Stomach (tissue), 9 donors: ENCODE results near the gene TMEM167B. TPM values are rescaled to one million over a fixed set of nuclear protein-coding genes. Genes with fewer than 3 reads are reported as not detected.
A peak's percentile ranks its signal among the peaks of the same experiment; 100 is the strongest.

Experiments
- DNase-seq, 2 donors: peaks; one replicate each; pipeline versions ENCODE4 v3.0.0 to v3.0.0-alpha.2; 2013 to 2019
- H3K27ac ChIP-seq, 5 donors: fragments of 200-600 bp in 4 of 5; sonication (generic) in 4 of 5; one replicate each; pipeline ENCODE4 v1.5.1; 2013 to 2019; ENCODE audit warnings: mild to moderate bottlenecking in 1 of 5, moderate library complexity in 1 of 5
- H3K27me3 ChIP-seq, 3 donors: fragments of 200-600 bp; sonication (generic); one replicate each; pipeline ENCODE4 v1.5.1; 2017 to 2019; ENCODE audit warnings: mixed run types in 1 of 3
- H3K36me3 ChIP-seq, 4 donors: fragments of 200-600 bp; sonication (generic); 1 replicate in 3 of 4; 2 replicates in 1 of 4; pipeline ENCODE4 v1.5.1; 2016 to 2019
- H3K4me1 ChIP-seq, 4 donors: fragments of 200-600 bp; sonication (generic); one replicate each; pipeline ENCODE4 v1.5.1; 2016 to 2019
- H3K4me3 ChIP-seq, 4 donors: fragments of 200-600 bp; sonication (generic) in 3 of 4; one replicate each; pipeline ENCODE4 v1.5.1; 2016 to 2019; ENCODE audit warnings: mild to moderate bottlenecking in 1 of 4
- H3K9me3 ChIP-seq, 4 donors: fragments of 200-600 bp; sonication (generic); one replicate each; pipeline ENCODE4 v1.5.1; 2016 to 2019
- EP300 ChIP-seq: sonication (generic); formaldehyde crosslinking; IDR thresholded peaks from one replicate; pipeline ENCODE4 v1.6.1; 2017; ENCODE audit warnings: antibody characterized with exemption
- POLR2A ChIP-seq, 4 donors: fragments of 450-650 bp; IDR thresholded peaks; one replicate each; pipeline ENCODE4 v1.6.1; 2016; ENCODE audit warnings: antibody characterized with exemption in 4 of 4, control low read depth in 2 of 4, mild to moderate bottlenecking in 1 of 4, moderate library complexity in 1 of 4
- POLR2AphosphoS5 ChIP-seq, 3 donors: sonication (generic); formaldehyde crosslinking; IDR thresholded peaks; one replicate each; pipeline ENCODE4 v1.6.1; 2016; ENCODE audit warnings: antibody characterized with exemption in 3 of 3
- WGBS, 5 donors: extraction: QIAGEN DNeasy Blood & Tissue Kit in 3 of 5; methylation state at CpG; one replicate each; pipeline versions ENCODE4 v1.1.5 to v1.1.7; 2013 to 2018; 5-methylcytosine and 5-hydroxymethylcytosine counted together
- intact Hi-C: fragments of 100-400 bp; cut with DNase I; formaldehyde crosslinking; loops from one replicate; pipeline ENCODE4 v1.15.1; 2023; ENCODE audit warnings: low total_unique reads
- polyA plus RNA-seq, 3 donors: library from polyadenylated mRNA; stranded (reverse); fragments of 200-250 nt; gene quantifications; one replicate each; pipeline ENCODE4 v1.2.3, GENCODE V29; 2013
- total RNA-seq, 5 donors: library from RNA; depleted of rRNA; stranded (reverse); fragments of >200 nt; gene quantifications; one replicate each; pipeline versions ENCODE4 v1.1.0 to v1.2.3, GENCODE V29; 2014 to 2016
- TF ChIP-seq, protein P1 (sequence below), 7 experiments: fragments of 450-650 bp in 4 of 7; fragments of 200-600 bp in 3 of 7; sonication (generic) in 3 of 7; IDR thresholded peaks; one replicate each; pipeline ENCODE4 v1.5.1; 2016 to 2019; ENCODE audit warnings: antibody characterized with exemption in 7 of 7, control low read depth in 2 of 7, mild to moderate bottlenecking in 1 of 7
- donor health status: healthy with polysubstance abuse.
- donor health status: Bipolar disorder and iron deficiency.
- donor health status: healthy.

The TMEM167B gene
- total and polyA plus RNA-seq, 8 donors = 2.9 to 70.1 (median 26.9) TPM; not detected in 1

DNA sequence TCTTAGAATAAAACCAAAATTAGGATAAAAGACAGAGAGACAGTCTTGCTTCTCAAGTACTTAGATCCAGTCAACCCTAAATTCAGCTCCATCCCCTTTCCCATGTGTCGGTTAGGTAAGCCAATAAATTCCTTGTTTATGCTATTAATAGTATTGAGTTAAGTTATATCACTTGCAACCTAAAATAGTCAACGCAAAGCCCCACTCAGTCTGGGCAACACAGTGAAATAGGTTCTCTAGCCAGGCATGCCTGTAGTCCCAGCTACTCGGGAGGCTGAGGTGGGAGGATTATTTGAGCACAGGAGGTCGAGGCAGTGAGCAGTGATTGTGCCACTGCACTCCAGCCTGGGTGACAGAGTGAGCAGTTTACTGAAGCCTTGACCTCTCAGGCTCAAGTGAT is 29.4 kb upstream of the TMEM167B start:
- Histone ChIP-seq H3K9me3 (no peaks in the 10 kb centered on the region), H3K4me3 (no peak overlapping the region), H3K27me3 (no peaks in the 10 kb centered on the region), H3K4me1 (peaks cover 0 to 8% (median 0%) of the 10 kb centered on the region in 4 donors), H3K36me3 (peaks cover 6 to 43% (median 40%) of the 10 kb centered on the region in 4 donors), H3K27ac (peak overlapping the region in 2 of 5 donors; percentile 0 to 12)
- TF ChIP-seq POLR2A (IDR thresholded peaks at IDR 0.05) (no peak), POLR2AphosphoS5 (IDR thresholded peaks at IDR 0.05) (no peak), EP300 (no peak)
- TF ChIP-seq, protein P1, sequence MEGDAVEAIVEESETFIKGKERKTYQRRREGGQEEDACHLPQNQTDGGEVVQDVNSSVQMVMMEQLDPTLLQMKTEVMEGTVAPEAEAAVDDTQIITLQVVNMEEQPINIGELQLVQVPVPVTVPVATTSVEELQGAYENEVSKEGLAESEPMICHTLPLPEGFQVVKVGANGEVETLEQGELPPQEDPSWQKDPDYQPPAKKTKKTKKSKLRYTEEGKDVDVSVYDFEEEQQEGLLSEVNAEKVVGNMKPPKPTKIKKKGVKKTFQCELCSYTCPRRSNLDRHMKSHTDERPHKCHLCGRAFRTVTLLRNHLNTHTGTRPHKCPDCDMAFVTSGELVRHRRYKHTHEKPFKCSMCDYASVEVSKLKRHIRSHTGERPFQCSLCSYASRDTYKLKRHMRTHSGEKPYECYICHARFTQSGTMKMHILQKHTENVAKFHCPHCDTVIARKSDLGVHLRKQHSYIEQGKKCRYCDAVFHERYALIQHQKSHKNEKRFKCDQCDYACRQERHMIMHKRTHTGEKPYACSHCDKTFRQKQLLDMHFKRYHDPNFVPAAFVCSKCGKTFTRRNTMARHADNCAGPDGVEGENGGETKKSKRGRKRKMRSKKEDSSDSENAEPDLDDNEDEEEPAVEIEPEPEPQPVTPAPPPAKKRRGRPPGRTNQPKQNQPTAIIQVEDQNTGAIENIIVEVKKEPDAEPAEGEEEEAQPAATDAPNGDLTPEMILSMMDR (IDR thresholded peaks at IDR 0.05) = no peak
- intact Hi-C loops = no loop called here
- WGBS, 5 donors = 77 to 87% (median 82%) methylated on average over 4 of the region's 4 CpGs
- DNase-seq = no peak

DNA sequence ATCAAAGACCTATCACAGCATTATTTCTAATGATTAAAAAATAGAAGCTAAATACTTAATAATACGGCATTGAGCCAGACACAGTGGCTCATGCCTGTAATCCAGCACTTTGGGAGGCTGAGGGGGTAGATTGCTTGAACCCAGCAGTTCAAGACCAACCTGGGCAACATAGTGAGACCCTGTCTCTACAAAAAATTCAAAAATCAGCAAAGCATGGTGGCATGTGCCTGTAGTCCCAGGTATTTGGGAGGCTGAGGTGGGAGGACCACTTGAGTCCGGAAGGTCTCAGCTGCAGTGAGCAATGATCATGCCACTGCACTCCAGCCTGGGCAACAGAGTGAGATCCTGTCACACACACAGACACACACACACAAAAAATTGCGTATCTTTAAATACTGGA is 25.4 kb upstream of the TMEM167B start:
- whole genome bisulfite sequencing, 5 donors = 79 to 100% (median 98%) methylated on average over 3 of the region's 3 CpGs
- Histone ChIP-seq H3K9me3 (no peaks in the 10 kb centered on the region), H3K27me3 (no peaks in the 10 kb centered on the region), H3K4me1 (peaks cover 0 to 9% (median 4%) of the 10 kb centered on the region in 4 donors), H3K36me3 (peaks cover 18 to 80% (median 76%) of the 10 kb centered on the region in 4 donors), H3K4me3 (no peak overlapping the region), H3K27ac (no peak overlapping the region)
- intact Hi-C loops = no loop called here
- TF ChIP-seq POLR2A (IDR thresholded peaks at IDR 0.05) = no peak
- TF ChIP-seq, protein P1 (IDR thresholded peaks at IDR 0.05) = no peak
- no peak for TF ChIP-seq EP300
- TF ChIP-seq POLR2AphosphoS5 (IDR thresholded peaks at IDR 0.05) = no peak
- no peak for DNase-seq

DNA sequence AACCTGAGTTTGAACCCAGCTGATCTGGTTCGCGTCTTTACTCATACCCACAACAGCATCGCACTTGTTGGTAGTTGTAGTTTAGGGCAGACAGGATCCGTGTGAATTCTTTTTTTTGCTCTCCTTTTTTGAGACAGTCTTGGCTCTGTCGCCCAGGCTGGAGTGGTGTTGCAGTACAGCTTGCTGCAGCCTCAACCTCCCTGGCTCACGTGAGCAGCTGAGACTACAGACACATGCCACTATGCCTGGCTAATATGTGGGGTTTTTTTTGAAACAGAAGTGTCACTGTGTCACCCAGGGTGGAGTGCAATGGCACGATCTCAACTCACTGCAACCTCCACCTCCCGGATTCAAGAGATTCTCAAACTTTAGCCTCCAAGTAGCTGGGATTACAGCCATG is 22.7 kb upstream of the TMEM167B start:
- Histone ChIP-seq H3K9me3 (no peaks in the 10 kb centered on the region), H3K4me3 (no peak overlapping the region), H3K4me1 (peaks cover 0 to 13% (median 4%) of the 10 kb centered on the region in 4 donors), H3K27ac (no peak overlapping the region), H3K27me3 (no peaks in the 10 kb centered on the region), H3K36me3 (peaks cover 18 to 90% (median 88%) of the 10 kb centered on the region in 4 donors)
- intact Hi-C loops = no loop called here
- no peak for DNase-seq
- TF ChIP-seq EP300 (no peak), POLR2AphosphoS5 (IDR thresholded peaks at IDR 0.05) (no peak), POLR2A (IDR thresholded peaks at IDR 0.05) (no peak)
- TF ChIP-seq, protein P1 (IDR thresholded peaks at IDR 0.05) = no peak
- WGBS, 5 donors = 78 to 90% (median 86%) methylated on average over 8 of the region's 8 CpGs

DNA sequence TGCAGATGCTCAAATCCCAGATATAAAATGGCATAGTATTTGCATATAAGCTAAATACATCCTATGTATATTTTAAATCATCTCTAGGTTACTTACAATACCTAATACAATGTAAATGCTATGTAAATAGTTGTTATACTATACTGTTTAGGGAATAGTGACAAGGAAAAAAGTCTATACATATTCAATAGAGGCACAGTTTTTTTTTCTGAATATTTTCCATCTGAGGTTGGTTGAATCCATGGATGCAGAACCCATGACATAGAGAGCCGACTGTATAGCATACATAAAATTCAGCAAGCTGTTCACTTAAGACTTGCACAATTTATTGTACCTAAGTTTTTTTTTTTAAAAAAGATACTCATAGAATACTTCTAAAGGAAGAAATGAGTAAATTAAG is 21.3 kb upstream of the TMEM167B start:
- no peak for DNase-seq
- WGBS, 5 donors = 78 to 89% (median 82%) methylated on average over 1 of the region's 1 CpG
- TF ChIP-seq POLR2A (IDR thresholded peaks at IDR 0.05) (no peak), EP300 (no peak)
- TF ChIP-seq, protein P1 (IDR thresholded peaks at IDR 0.05) = no peak
- no peak overlapping the region for H3K27ac ChIP-seq
- H3K4me1 ChIP-seq = peaks cover 0 to 21% (median 9%) of the 10 kb centered on the region in 4 donors
- H3K4me3 ChIP-seq = no peak overlapping the region
- H3K9me3 ChIP-seq = no peaks in the 10 kb centered on the region
- intact Hi-C loops = no loop called here
- H3K27me3 ChIP-seq = no peaks in the 10 kb centered on the region
- H3K36me3 ChIP-seq = peaks cover 15 to 86% (median 83%) of the 10 kb centered on the region in 4 donors
